SK-N-MC (cell line): ENCODE measurements around the gene TIGAR.

ENCODE experiments used
- EZH2 ChIP-seq: fragments of 200-600 bp; sonication (generic); IDR thresholded peaks from one replicate; pipeline ENCODE4 v1.6.1; 2017; ENCODE audit warnings: antibody characterized with exemption
- POLR2AphosphoS5 ChIP-seq: IDR thresholded peaks from 2 replicates; pipeline ENCODE4 v1.6.1; 2012; ENCODE audit warnings: mild to moderate bottlenecking, low read depth, low read length, borderline replicate concordance

GRCh38 chr12:4288296-4289131 lies 32.5 kb upstream of the TIGAR start:
- no peak for TF ChIP-seq EZH2
- 0 out of 2 replicates have a peak, but pooled peaks have one; percentile 24 for TF ChIP-seq POLR2AphosphoS5
